ENCODE measurements around the gene CBX3. TPM values are rescaled to one million over a fixed set of nuclear protein-coding genes. Genes with fewer than 3 reads are reported as not detected.

The CBX3 gene
- total RNA-seq, 4 donors from 2014 or later = 61.1 to 92.1 (median 83.3) TPM

DNA sequence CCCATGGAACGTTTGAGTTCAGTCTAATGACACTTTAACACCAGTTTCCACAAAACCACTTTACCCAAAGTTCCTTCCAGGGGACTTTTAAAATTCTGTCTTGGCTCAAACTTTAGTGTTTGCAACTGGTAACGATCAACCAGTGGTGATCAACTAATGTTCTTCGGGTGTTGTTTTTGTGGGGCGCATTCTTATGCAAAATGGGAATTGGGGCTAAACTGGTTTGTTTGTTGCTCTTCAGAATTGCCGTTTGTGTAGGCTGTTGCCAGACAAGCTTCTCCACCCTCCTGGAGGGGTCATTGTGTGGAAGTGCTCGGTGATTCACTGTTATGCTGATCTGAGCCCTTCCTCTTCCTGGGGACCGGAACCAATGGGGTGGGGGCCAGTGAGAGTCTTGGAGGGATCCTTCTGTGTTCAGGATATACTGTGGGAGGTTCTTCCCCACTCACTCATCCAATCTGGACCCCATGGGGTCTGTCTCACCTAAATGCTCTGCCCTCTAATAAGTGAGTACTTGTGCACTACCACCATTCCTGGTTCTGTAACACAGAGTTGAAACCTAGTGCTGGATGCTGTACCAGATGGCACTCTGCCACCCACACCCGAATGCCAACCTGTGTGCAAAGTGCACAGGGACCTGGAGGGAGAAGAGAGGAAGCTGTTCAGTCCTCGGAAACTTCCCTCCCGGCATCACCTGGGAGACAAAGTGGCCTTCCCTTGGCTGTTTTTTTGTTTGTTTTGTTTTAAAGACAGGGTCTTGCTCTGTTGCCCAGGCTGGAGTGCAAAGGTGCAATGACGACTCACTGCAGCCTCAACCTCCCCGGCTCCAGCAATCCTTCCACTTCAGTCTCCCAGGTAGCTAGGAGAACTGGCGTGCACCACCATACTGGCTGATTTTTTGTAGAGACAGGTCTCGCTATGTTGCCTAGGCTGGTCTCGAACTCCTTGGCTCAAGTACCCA is 47.4 kb upstream of the CBX3 start:
- no peak for ATAC-seq
- H3K9me3 ChIP-seq = no peaks in the 10 kb centered on the region
- 53 to 61% methylated on average over 6 to 10 of the region's 15 CpGs for WGBS, 2 donors (ENCODE audit: low coverage in 1 of 2)

DNA sequence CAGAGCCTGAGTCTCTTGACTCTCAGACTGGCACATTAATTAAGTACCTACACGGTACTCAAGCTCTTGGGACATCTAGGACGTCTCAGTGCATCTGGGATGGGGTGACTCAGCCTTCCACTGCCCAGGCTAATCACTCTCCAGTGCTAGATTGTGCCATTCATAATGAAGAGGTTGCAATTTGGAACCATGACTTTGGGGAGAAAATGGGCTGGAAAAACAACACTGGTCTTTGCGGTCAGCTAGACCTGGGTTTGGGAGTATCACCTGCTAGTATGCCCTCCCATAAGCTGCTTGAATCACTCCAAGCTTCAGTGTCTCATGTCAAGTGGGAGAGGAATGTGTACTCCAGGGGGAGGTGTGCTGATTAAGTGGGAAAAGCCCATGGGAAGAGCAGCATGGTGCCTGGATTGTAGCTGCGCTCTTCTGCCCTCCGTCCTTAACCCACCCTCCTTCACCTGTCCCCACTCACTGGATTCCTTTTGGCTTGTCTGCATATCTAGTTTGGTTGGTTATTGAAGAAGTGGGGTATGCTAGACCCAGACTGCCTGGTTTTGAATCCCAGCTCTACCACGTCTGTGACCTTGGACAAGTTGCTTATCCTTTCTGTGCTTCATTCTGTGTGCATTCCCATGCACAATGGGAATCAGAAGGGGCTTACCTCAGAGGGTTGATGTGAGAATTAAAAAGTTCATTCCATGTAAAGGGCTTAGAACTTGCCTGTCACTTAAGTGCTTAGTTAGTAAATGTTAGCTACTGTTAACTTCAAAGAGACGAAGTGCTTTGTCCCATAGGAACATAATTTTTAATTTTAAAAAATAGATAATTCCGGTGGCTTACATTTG is 45.8 kb upstream of the CBX3 start:
- Histone ChIP-seq H3K36me3 (no peaks in the 10 kb centered on the region), H3K4me1 (peaks cover 0 to 19% (median 0%) of the 10 kb centered on the region in 3 donors), H3K9me3 (no peaks in the 10 kb centered on the region), H3K27me3 (peaks cover 55% of the 10 kb centered on the region), H3K4me3 (no peak overlapping the region), H3K27ac (no peak overlapping the region)
- TF ChIP-seq POLR2AphosphoS5 (IDR thresholded peaks at IDR 0.05) (no peak), CTCF (IDR thresholded peaks at IDR 0.05) (no peak), EP300 (IDR thresholded peaks at IDR 0.05) (no peak), POLR2A (IDR thresholded peaks at IDR 0.05) (no peak)
- WGBS, 2 donors (ENCODE audit: low coverage in 1 of 2) = 48 to 64% methylated on average over 5 to 8 of the region's 8 CpGs
- ATAC-seq = no peak

More for the DNA sequence above, 47.4 kb upstream of the CBX3 start:
- no peak overlapping the region for H3K27ac ChIP-seq
- peaks cover 64% of the 10 kb centered on the region for H3K27me3 ChIP-seq
- H3K36me3 ChIP-seq = no peaks in the 10 kb centered on the region
- TF ChIP-seq CTCF (IDR thresholded peaks at IDR 0.05) (no peak), EP300 (IDR thresholded peaks at IDR 0.05) (no peak), POLR2A (IDR thresholded peaks at IDR 0.05) (no peak), POLR2AphosphoS5 (IDR thresholded peaks at IDR 0.05) (no peak)
- no peak overlapping the region for H3K4me3 ChIP-seq
- H3K4me1 ChIP-seq = peaks cover 0 to 19% (median 0%) of the 10 kb centered on the region in 3 donors

DNA sequence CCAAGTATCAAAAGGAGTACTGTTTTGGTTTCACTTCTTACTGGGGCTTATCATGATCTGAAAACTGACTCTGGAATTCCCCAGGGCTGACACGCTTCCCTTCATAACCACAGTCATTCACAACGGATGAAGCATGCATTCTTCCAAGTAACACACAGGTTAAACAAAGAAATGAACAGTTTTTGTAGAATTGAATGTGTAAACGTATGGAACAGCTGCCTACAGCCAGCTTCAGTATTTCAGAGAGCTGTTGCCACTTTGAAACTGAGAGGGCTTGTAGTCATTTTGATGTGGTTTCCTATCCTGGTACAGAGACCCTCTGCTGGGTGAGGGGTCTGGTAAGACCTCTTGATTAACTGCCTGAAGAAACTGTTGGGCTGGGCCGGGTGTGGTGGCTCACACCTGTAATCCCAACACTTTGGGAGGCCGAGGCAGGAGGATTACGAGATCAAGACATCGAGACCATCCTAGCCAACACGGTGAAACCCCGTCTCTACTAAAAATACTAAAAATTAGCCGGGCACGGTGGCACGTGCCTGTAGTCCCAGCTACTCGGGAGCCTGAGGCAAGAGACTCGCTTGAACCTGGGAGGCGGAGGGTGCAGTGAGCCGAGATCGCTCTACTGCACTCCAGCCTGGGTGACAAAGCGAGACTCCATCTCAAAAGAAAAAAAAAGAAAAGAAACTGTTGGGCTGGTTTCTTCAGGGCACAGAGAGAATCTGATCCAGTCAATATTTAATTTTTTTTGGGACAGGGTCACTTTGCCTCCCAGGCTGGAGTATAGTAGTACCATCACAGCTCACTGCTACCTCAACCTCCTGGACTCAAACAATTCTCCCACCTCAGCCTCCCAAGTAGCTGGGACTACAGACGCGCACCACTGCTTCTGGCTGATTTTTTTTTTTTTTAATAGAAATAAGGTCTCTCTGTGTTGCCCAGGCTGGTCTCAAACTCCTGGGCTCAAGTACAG is 44.8 kb upstream of the CBX3 start:
- H3K27me3 ChIP-seq = peaks cover 45% of the 10 kb centered on the region
- TF ChIP-seq CTCF (IDR thresholded peaks at IDR 0.05) = no peak
- TF ChIP-seq POLR2AphosphoS5 (IDR thresholded peaks at IDR 0.05) = no peak
- no peak for TF ChIP-seq EP300 (IDR thresholded peaks at IDR 0.05)
- TF ChIP-seq POLR2A (IDR thresholded peaks at IDR 0.05) = no peak
- no peak for ATAC-seq
- no peaks in the 10 kb centered on the region for H3K9me3 ChIP-seq
- no peak overlapping the region for H3K4me3 ChIP-seq
- H3K4me1 ChIP-seq = peaks cover 0 to 18% (median 0%) of the 10 kb centered on the region in 3 donors
- 56 to 68% methylated on average over 6 to 15 of the region's 20 CpGs for WGBS, 2 donors (ENCODE audit: low coverage in 1 of 2)
- no peak overlapping the region for H3K27ac ChIP-seq
- no peaks in the 10 kb centered on the region for H3K36me3 ChIP-seq

- Histone ChIP-seq H3K4me3 (no peak overlapping the region), H3K9me3 (no peaks in the 10 kb centered on the region), H3K27ac (no peak overlapping the region), H3K27me3 (peaks cover 36% of the 10 kb centered on the region), H3K4me1 (peaks cover 0 to 9% (median 0%) of the 10 kb centered on the region in 3 donors), H3K36me3 (no peaks in the 10 kb centered on the region)
- ATAC-seq = no peak
- WGBS, 2 donors (ENCODE audit: low coverage in 1 of 2) = 67 to 77% methylated on average over 4 of the region's 4 CpGs
- TF ChIP-seq CTCF (IDR thresholded peaks at IDR 0.05) = no peak
- TF ChIP-seq EP300 (IDR thresholded peaks at IDR 0.05) = no peak
- TF ChIP-seq POLR2A (IDR thresholded peaks at IDR 0.05) = no peak
- TF ChIP-seq POLR2AphosphoS5 (IDR thresholded peaks at IDR 0.05) = no peak
Measured at GRCh38 chr7:26157520-26158105, 43.9 kb upstream of the CBX3 start.
